Astrocyte of the cerebellum (primary cell): ENCODE results near the gene CZIB.

ENCODE experiments used
- DNase-seq: peaks from one replicate; pipeline ENCODE4 v3.0.0-alpha.2; 2011; ENCODE audit warnings: low read depth
- H3K4me3 ChIP-seq: 2 replicates; pipeline ENCODE4 v1.5.1; 2011; ENCODE audit warnings: mild to moderate bottlenecking, low read depth, low read length, moderate library complexity
- in situ Hi-C: cut with HindIII; loops from 2 replicates; pipeline ENCODE4 v1.10.0; 2017; ENCODE audit warnings: low sequenced_read_pairs
- TF ChIP-seq, protein P1 (sequence below): IDR thresholded peaks from 2 replicates; pipeline ENCODE4 v1.5.1; 2012; ENCODE audit warnings: low read length, low read depth, moderate library complexity, mild to moderate bottlenecking; ENCODE audit errors: missing control alignments

The CZIB gene

DNA sequence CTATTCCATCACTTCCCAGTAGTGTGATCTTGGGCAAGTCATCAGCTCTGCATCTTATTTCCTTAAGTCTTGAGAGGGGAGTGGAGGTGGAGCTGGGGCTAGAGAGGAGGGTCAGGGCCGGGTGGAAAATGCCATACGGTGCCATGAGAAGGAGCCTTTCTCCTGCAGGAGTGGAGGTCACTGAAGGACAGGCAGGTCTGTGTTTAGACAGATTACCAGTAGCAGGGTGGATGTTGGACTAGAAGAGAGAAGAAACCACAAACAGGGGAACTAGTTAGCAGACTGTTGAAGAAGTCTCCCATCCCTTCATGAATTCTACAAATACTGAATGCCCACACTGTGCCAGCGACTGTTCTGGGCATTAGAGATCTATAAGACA, 37.7 kb downstream of the CZIB start:
- TF ChIP-seq, protein P1, sequence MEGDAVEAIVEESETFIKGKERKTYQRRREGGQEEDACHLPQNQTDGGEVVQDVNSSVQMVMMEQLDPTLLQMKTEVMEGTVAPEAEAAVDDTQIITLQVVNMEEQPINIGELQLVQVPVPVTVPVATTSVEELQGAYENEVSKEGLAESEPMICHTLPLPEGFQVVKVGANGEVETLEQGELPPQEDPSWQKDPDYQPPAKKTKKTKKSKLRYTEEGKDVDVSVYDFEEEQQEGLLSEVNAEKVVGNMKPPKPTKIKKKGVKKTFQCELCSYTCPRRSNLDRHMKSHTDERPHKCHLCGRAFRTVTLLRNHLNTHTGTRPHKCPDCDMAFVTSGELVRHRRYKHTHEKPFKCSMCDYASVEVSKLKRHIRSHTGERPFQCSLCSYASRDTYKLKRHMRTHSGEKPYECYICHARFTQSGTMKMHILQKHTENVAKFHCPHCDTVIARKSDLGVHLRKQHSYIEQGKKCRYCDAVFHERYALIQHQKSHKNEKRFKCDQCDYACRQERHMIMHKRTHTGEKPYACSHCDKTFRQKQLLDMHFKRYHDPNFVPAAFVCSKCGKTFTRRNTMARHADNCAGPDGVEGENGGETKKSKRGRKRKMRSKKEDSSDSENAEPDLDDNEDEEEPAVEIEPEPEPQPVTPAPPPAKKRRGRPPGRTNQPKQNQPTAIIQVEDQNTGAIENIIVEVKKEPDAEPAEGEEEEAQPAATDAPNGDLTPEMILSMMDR: no peak
- in situ Hi-C loops: no loop called here
- DNase-seq: no peak
- no peak overlapping the region for H3K4me3 ChIP-seq

DNA sequence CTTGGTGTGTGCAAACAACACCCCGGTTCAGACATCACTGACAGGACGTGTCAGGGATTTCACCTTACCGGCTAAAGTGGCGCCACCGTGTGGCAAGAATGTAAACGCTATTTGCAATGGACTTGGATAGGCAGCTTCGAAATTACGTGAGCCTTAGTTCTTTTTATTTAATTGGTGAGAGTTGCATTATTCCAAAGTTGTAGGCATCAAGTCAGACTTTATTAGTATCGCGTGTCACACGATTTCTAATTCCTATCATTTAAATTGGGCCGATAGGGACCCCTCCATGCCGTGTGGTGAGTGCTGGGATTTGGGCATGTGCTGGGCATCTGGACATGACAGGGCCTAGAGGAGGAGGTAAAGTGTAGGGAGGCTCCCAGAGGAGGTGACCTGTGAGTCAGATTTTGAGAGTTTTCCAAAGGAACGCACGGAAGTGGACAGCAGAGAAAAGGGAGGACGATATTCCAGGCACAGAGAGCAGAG, 38.3 kb downstream of the CZIB start:
- DNase-seq: peak; percentile 64
- H3K4me3 ChIP-seq: no peak overlapping the region
- in situ Hi-C loops: no loop called here
- TF ChIP-seq, protein P1: peak; percentile 72

DNA sequence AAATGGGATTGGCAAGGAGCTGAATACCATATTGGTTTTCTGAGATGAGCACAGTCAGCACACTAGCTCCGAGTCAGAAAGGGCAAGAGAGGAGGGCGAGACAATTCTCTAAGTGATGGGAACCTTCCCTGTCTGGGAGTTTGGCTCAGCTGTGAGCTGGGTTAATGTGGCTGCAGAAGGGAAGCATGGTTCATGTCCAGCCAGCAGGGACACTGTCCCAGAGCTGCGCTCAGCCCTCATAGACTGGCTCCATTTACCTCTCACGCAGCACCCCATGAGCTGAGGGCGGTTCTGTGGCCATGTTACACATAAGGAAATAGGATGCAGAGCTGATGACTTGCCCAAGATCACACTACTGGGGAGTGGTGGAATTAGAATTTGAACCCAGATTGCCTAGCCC, 39.5 kb downstream of the CZIB start:
- DNase-seq: no peak
- in situ Hi-C loops: no loop called here

DNA sequence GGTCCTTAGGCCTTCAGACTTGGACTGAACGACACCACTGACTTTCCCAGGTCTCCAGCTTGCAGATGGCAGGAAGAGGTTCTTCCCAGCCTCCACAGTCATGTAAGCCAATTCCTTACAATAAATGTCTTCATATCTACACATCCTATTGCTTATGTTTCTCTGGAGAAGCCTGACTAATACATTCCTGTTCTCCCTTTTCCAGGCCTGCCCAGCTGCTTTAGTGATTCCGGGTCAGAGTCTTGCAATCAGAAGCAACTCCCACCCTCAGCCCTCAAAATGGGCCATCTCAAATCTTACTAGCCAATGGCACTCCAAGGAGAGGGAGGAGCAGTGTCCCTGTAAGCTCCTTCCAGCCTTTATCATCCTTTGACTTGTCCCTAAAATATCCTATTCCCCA, 40.2 kb downstream of the CZIB start:
- TF ChIP-seq, protein P1: no peak
- no peak overlapping the region for H3K4me3 ChIP-seq
- in situ Hi-C loops: no loop called here
- no peak for DNase-seq

More for the DNA sequence above, 39.5 kb downstream of the CZIB start:
- TF ChIP-seq, protein P1: no peak
- no peak overlapping the region for H3K4me3 ChIP-seq

DNA sequence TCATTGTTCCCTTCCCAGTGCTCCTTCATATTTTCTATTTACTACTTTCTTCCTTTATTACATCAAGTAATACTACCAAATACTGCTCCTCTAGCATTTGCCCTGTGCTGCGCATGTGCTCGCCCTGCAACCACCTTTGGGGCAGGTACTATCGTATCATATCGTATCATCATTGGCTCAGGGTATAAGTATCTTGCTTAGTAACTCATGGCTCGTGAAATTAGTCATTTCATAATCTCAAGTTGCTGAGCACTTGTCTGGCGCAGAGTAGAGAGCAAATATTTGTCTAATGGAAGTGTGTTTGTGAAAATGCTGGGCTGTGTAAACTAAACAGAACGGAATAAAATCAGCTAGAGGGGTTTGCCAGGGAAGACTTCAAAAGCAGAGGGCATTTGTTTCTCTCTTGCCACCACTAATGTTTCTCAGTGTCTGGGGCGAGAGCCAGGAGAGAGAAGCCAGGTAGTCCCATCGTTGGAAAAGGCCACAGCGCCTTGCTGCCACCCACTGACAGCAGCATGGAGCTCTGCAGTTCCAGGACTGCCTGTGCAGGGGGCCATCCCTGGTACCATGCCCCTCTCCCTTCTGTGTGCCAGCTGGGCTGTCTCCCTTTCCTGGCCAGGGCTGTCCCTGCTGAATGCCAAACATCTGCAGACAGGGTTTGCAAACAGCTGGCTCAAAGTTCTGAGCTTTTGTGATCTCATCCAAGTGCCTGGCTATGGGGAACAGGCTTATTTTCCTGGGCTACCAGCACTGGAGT, 43.8 kb downstream of the CZIB start:
- no peak overlapping the region for H3K4me3 ChIP-seq
- in situ Hi-C loops: no loop called here
- DNase-seq: no peak
- TF ChIP-seq, protein P1: no peak

DNA sequence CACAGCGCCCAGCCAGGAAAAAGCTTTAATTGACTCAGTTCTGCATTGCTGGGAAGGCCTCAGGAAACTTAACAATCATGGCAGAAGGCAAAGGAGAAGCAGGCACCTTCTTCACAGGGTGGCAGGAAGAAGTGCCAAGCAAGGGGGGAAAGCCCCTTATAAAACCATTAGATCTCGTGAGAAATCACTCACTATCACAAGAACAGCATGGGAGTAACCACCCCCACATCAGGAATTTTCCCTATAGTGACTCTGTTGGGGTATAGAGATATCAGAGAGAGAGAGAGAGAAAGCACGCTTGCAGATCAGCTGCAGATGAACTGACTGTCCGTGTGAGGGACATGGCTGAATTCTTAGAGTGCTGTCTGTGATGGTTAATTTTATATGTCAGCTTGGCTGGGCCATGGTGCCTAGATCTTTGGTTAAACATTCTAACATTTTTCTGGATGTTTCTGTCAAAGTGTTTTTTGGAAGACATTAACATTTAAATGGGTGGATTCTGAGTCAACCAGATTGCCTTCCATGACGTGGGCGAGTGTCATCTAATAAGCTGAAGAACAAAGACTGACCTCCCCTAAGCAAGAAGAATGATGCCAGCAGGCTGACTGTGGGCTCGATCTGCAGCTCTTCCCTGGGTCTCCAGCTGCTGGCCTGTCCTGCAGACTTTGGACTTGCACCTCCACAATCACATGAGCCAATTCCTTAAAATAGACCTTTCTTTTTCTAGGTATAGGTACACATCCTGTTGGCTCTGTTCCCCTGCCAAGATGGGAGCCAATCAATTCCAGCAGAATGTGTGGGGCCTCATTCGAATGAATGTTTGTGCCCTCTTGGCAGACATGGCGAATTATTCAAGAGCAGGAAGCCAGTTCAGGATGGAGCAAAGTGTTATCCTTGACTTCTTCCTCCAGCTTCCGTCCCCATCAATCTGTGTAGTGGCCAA, 45.2 kb downstream of the CZIB start:
- TF ChIP-seq, protein P1: no peak
- in situ Hi-C loops: no loop called here
- no peak overlapping the region for H3K4me3 ChIP-seq
- DNase-seq: no peak
